GM13976 (cell line): ENCODE results near the gene MTSS2.

Experiments used
- DNase-seq: peaks from one replicate; pipeline ENCODE4 v3.0.0; 2012; ENCODE audit warnings: low spot score
- in situ Hi-C: fragments of 300-500 bp; cut with MboI; formaldehyde crosslinking; loops from one replicate; pipeline ENCODE4 v1.12.0; 2022; ENCODE audit warnings: low sequenced_read_pairs, mixed read lengths, inconsistent platforms; ENCODE audit not compliant: unreplicated experiment
- TF ChIP-seq, protein P1 (sequence below): IDR thresholded peaks from 2 replicates; pipeline ENCODE4 v1.5.1; 2012; ENCODE audit warnings: borderline replicate concordance, mild to moderate bottlenecking; ENCODE audit not compliant: insufficient read depth; ENCODE audit errors: extremely low read depth, missing control alignments, control extremely low read depth

Gene MTSS2

DNA sequence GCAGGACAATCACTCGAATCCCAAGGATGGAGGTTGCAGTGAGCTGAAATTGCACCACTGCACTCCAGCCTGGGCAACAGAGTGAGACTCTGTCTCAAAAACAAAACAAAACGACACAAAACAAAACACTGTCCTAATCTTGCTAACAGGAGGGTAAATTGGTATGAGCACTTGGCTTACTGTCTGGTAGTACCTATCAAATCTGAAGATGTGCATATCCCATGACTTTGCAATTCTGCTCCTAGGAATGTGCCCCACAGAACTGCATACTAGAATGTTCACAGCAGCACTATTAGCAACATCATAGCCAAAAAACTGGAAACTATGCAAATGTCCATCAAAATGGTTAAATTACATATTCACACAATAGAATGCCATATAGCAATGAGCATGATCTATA is 15.7 kb downstream of the MTSS2 start:
- in situ Hi-C loops: no loop called here
- TF ChIP-seq, protein P1, sequence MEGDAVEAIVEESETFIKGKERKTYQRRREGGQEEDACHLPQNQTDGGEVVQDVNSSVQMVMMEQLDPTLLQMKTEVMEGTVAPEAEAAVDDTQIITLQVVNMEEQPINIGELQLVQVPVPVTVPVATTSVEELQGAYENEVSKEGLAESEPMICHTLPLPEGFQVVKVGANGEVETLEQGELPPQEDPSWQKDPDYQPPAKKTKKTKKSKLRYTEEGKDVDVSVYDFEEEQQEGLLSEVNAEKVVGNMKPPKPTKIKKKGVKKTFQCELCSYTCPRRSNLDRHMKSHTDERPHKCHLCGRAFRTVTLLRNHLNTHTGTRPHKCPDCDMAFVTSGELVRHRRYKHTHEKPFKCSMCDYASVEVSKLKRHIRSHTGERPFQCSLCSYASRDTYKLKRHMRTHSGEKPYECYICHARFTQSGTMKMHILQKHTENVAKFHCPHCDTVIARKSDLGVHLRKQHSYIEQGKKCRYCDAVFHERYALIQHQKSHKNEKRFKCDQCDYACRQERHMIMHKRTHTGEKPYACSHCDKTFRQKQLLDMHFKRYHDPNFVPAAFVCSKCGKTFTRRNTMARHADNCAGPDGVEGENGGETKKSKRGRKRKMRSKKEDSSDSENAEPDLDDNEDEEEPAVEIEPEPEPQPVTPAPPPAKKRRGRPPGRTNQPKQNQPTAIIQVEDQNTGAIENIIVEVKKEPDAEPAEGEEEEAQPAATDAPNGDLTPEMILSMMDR: no peak
- no peak for DNase-seq

DNA sequence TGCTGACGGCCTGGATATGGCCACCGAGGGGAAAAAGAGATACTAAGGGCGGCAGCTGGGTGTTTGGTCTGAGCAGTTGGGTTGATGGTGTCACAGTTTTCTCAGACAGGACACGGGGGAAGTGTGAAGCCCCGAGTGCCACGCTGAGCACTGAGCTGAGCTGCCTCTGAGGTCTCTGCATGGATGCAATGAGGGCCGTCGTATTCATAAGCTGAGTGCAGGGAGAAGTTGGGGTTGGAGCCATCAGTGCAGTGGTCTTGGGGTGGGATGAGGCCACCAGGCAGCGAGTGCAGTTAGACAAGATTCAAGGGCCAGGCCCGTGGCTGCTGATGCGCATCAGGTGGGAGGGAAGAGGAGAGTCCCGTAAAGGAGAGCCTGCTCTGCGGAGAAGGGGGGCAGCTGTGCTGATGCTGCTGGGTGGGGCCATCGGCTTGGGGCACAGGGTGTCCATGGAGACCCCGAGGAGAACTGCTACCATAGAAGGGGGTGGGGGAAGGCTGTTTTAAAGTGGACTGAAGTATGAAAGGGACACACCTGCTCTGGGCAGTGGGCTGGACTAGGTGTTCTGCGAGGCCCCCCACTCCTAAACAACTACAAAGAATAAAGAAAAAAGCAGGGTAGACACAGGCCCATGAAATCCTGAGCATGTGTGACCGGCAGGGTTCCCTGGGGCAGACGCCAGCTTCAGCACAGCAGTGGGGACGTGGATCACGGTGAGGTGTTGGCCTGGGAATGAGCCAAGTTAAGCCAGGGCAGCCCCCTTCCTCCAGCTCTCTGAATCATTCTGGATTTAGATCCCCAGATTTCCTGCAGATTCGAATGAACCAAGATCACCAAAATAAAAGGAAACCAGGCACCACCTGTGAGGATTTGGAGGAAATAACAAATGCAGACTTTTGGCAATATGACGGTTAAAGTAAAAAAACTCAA is 19.8 kb downstream of the MTSS2 start:
- no peak for DNase-seq
- TF ChIP-seq, protein P1: no peak
- in situ Hi-C loops: no loop called here

DNA sequence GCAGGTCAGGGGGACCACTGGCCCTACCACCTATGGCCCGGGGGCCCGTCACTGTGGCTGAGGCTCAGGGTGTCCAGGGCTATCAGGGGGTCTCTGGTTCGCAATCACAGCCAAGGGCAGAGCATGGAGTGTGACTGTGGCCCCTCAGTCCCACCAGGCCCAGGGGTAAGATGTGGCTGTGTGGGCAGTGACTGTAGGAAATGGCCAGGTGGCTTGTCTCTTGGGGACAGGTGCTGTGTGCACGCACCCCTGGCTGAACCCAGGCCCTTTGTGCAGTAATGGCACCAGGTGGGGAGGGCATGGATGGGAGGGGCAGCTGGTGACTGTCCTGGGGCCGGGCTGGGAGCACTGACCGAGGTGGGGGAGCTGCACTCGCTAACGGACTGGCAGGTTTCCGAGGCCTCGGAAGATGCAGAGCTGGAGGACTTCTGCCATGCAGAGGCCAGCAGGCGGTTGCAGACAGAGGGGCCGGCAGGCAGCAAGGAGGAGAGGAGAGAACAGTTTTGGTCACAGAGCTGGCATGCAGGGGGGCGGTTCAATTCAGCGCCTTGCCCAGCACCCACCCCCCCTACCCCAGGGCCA is 20.6 kb downstream of the MTSS2 start:
- in situ Hi-C loops: no loop called here
- no peak for DNase-seq
- TF ChIP-seq, protein P1: no peak

DNA sequence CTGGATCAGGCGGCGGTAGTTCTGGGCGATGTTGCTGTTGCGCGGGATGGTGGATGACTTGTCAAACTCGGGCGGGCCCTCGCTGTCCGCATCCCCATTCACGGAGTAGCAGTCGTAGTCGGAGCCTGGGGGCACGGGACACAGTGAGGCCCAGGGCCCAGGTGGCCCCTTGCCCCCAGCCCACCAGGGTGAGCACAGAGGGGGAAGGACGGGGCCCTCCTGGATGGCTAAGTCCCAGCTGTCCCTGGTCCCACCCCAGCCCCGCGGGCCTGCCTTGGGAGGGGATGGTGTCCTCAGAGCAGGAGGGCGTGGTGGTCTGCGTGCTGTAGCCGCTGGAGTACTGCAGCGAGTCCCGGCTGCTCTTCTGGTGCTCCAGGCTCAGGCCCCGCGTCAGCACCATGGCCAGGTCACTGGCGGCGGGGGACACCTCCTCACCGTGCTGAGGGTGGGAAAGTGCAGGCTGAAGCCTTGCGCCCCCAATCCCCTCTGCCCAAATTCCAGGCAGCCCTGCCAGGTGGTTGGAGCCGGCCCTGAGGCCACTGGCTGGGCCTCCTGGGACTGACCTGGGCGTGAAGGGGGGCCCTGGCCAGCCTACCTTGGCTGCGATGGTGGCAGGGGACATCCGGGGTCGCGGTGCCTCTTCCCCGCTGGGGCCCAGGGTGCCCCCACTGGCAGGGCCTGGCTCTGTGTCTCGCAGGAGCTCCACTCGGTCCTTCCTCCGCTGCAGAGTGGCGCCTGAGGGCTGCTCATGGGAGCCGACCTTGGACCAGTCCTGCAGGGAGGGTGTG is 21.3 kb downstream of the MTSS2 start:
- TF ChIP-seq, protein P1: no peak
- DNase-seq: peak; percentile 25
- in situ Hi-C loops: no loop called here

DNA sequence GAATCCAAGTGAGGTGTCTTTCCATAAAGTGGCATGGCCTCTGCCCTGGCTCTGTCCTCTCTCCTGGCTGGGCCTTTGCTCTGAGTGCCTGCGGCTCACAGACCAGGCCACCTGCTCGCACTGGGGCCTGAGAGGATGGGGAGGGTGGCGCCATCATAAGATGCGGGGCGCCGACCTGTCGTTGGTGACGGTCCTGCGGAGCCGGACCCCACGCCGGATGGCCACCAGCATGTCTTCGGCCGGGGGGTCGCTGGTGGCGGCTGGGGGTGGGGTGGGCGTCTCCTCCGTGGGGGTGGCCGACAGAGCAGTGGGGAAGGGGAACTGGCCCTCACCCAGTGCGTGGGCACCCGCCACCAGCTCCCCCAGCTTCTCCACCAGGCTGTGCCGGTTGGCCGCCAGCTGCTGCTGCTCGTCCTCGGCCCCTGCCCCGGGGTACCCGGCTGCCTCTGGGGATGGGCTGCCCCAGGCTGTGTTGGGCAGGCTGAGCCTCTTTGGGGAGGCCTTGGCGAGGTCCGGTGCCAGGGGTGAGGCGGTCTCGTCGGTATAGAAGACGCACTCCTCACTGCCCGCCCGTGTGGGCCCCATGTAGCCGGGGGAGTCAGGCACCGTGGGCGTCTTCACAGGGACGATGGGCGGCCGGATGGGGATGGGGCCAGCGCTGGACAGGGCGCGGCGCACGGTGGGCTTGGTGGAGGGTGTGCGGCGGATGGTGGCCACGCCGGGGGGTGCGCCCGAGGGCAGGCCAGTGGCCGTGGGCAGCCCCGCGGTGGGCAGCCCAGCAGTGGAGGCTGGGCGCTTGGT is 22.1 kb downstream of the MTSS2 start:
- DNase-seq: peak; percentile 31
- TF ChIP-seq, protein P1: no peak
- in situ Hi-C loops: no loop called here
